Kidney epithelial cell (primary cell): ENCODE measurements around the gene PFAS. TPM values are rescaled to one million over a fixed set of nuclear protein-coding genes. Genes with fewer than 3 reads are reported as not detected.

ENCODE experiments used
- DNase-seq: peaks from one replicate; pipeline ENCODE4 v3.0.0-alpha.2; 2010; ENCODE audit warnings: low read depth
- H3K27me3 ChIP-seq: 2 replicates; pipeline ENCODE4 v1.6.0; 2011; ENCODE audit warnings: low read length; ENCODE audit not compliant: control insufficient read depth, insufficient read depth
- H3K36me3 ChIP-seq: 2 replicates; pipeline ENCODE4 v1.5.1; 2011; ENCODE audit warnings: low read length; ENCODE audit not compliant: control insufficient read depth, insufficient read depth
- H3K4me3 ChIP-seq: 2 replicates; pipeline ENCODE4 v1.5.1; 2011; ENCODE audit warnings: low read depth, mild to moderate bottlenecking, control low read depth, low read length
- total RNA-seq: library from RNA; depleted of rRNA; stranded (reverse); fragments of >200 nt; gene quantifications from 2 replicates; pipeline ENCODE4 v1.2.3, GENCODE V29; 2015
- TF ChIP-seq, protein P1 (sequence below): IDR thresholded peaks from 2 replicates; pipeline ENCODE4 v1.5.1; 2011; ENCODE audit warnings: mild to moderate bottlenecking, moderate library complexity, low read length, control low read depth, inconsistent platforms; ENCODE audit not compliant: insufficient read depth, poor library complexity, severe bottlenecking

PFAS gene
- total RNA-seq, 1 donor from 2014 or later = 34.3 TPM

DNA sequence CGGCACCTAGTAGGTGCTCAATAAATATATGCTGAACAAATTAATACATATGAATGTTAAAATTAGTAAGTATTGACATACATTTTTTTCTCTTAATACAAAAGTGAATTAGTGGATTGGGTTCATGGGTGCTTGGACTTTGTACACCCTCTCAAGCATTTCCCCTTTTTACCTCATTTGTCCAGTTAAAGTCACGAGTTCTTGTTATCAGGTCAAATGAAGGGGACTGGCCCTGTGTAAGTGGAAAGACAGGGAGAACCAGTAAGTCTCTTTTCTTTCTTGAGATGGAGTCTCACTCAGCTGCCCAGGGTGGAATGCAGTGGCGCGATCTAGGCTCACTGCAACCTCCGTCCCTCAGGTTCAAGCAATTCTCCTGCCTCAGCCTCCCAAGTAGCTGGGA lies 25.7 kb downstream of the PFAS start:
- TF ChIP-seq, protein P1, sequence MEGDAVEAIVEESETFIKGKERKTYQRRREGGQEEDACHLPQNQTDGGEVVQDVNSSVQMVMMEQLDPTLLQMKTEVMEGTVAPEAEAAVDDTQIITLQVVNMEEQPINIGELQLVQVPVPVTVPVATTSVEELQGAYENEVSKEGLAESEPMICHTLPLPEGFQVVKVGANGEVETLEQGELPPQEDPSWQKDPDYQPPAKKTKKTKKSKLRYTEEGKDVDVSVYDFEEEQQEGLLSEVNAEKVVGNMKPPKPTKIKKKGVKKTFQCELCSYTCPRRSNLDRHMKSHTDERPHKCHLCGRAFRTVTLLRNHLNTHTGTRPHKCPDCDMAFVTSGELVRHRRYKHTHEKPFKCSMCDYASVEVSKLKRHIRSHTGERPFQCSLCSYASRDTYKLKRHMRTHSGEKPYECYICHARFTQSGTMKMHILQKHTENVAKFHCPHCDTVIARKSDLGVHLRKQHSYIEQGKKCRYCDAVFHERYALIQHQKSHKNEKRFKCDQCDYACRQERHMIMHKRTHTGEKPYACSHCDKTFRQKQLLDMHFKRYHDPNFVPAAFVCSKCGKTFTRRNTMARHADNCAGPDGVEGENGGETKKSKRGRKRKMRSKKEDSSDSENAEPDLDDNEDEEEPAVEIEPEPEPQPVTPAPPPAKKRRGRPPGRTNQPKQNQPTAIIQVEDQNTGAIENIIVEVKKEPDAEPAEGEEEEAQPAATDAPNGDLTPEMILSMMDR = no peak
- no peak for DNase-seq
- no peaks in the 10 kb centered on the region for H3K36me3 ChIP-seq
- no peaks in the 10 kb centered on the region for H3K27me3 ChIP-seq
- H3K4me3 ChIP-seq = no peak overlapping the region

DNA sequence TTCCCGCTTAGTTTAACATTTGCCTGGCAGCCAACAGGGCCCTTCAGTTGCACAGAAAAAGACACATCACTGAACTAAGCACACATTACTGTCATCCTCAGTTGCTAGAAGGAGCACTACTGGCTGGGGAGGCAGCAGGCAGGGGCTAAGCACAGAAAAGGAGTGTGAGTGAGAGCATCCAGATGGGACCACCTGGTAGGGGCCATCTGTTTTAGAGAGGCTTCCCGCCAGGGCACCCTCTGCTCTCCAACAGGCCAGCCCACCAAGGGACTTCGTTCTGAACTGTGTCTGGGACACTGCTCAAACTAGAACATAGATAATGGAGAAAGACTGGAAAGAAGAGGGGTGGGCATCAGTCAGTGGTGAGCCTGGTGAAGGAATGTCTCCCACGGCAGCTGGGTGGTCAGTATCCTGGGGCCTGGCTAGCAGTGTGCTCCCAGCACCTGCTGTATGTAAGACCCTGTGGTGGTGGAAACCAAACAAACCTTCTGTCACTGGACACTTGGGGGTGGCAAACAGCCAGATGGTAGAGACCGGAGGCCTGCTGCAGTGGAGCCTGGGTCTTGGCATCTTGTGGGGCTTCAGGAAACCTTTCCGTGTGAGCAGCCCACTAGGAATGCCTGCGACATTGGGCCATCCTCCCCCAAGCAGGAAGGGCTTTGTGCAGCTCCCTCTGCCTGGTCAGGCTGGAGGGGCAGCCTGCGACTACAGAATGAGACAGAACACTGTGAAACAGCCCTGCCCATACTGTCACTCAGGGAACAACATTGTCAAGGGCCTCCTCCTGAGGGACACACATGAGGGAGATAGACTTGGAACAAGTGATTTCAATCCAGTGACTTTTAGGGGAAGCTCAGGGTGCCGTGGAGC lies 26.6 kb downstream of the PFAS start:
- Histone ChIP-seq H3K27me3 (no peaks in the 10 kb centered on the region), H3K36me3 (no peaks in the 10 kb centered on the region), H3K4me3 (no peak overlapping the region)
- no peak for DNase-seq
- TF ChIP-seq, protein P1 = no peak

GRCh38 chr17:8277317-8277716 lies 28.2 kb downstream of the PFAS start:
- Histone ChIP-seq H3K4me3 (no peak overlapping the region), H3K36me3 (no peaks in the 10 kb centered on the region), H3K27me3 (no peaks in the 10 kb centered on the region)
- TF ChIP-seq, protein P1 = no peak
- DNase-seq = no peak

DNA sequence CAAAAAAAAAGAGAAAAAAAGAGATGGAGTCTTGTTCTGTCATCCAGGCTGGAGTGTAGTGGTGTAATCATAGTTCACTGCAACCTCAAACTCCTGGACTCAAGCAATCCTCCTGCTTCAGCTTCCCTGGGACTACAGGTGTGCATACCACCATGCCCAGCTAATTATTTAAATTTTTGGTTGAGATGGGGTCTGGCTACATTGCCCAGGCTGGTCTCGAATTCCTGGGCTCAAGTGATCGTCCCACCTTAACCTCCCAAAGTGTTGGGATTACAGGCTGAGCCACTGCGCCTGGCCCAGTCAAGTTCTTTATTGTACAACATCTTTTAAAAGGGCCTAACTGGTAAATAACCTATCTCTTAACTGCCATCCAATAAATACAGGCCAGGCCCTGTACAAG lies 33.3 kb downstream of the PFAS start:
- no peak for DNase-seq
- no peaks in the 10 kb centered on the region for H3K27me3 ChIP-seq
- TF ChIP-seq, protein P1 = no peak
- H3K4me3 ChIP-seq = no peak overlapping the region
- H3K36me3 ChIP-seq = no peaks in the 10 kb centered on the region

GRCh38 chr17:8283356-8283755 lies 34.3 kb downstream of the PFAS start:
- no peak for DNase-seq
- Histone ChIP-seq H3K27me3 (no peaks in the 10 kb centered on the region), H3K36me3 (no peaks in the 10 kb centered on the region), H3K4me3 (no peak overlapping the region)
- TF ChIP-seq, protein P1 = no peak

DNA sequence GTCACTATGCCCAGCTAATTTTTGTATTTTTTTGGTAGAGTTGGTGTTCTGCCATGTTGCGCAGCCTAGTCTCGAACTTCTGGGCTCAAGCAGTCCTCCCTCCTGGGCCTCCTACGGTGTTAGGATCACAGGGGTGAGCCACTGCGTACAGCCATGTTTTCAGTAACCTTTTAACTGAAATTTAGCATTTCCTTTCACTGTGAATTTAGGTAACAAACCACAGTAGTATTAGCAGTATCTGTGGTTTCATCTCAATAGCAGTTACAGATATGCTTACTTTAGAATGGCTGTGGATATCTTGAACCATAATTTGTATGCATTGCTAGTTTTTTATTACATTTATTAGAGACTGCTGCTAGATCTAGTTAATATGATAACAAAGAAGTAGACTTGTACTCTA lies 35.0 kb downstream of the PFAS start:
- no peak for DNase-seq
- no peak overlapping the region for H3K4me3 ChIP-seq
- TF ChIP-seq, protein P1 = no peak
- no peaks in the 10 kb centered on the region for H3K27me3 ChIP-seq
- no peaks in the 10 kb centered on the region for H3K36me3 ChIP-seq
